GM12874 (cell line): ENCODE data around the gene KRT37.

Experiments
- CTCF ChIP-seq: IDR thresholded peaks from 2 replicates; pipeline ENCODE4 v1.5.1; 2011; ENCODE audit warnings: low read depth, mild to moderate bottlenecking, control low read depth, low read length, moderate library complexity; ENCODE audit not compliant: insufficient read depth

Gene KRT37

GRCh38 chr17:41424111-41424635 lies at the start of gene KRT37:
TSS of gene KRT37 (minus strand) at chr17:41424585. CDS start at chr17:41424523, 62 bp downstream.
- no peak for TF ChIP-seq CTCF

- TF ChIP-seq CTCF = no peak
Observed at GRCh38 chr17:41468346-41468745, 44.0 kb upstream of the KRT37 start.

GRCh38 chr17:41467561-41467960 lies 43.2 kb upstream of the KRT37 start:
- TF ChIP-seq CTCF = no peak

- TF ChIP-seq CTCF = no peak
Observed at GRCh38 chr17:41466988-41467387, 42.6 kb upstream of the KRT37 start, which contains the start of gene KRT32. TSS of gene KRT32 (minus strand) at chr17:41467386. CDS start at chr17:41467325, 61 bp downstream.

- TF ChIP-seq CTCF = no peak
Observed at GRCh38 chr17:41464682-41465081, 40.3 kb upstream of the KRT37 start.

GRCh38 chr17:41464173-41464572 lies 39.8 kb upstream of the KRT37 start:
- no peak for TF ChIP-seq CTCF

- TF ChIP-seq CTCF = no peak
Observed at GRCh38 chr17:41463746-41464145, 39.4 kb upstream of the KRT37 start.
